Activated CD8-positive, alpha-beta memory T cell treated with anti-CD3 and anti-CD28 coated beads, Interleukin-2, amount 10 ng/mL, durations not matched to agents 7 days and 5 days (primary cell): ENCODE measurements around the gene WBP2NL. TPM values are rescaled to one million over a fixed set of nuclear protein-coding genes. Genes with fewer than 3 reads are reported as not detected.
"Not testable (repeated sequence)": the region's sequence is repeated elsewhere in the genome, so short reads cannot be mapped to it uniquely, and the experiment has no call there.

Experiments
- ATAC-seq: fragments of 150-1000 bp; cut with Tn5 transposase; one replicate; pipeline ENCODE4 v1.10.0; 2021; ENCODE audit warnings: moderate library complexity
- CTCF ChIA-PET: fragments of 350-600 bp; sonication (Branson Sonifier 250); formaldehyde crosslinking; loops from one replicate; lab custom pipeline; 2021; ENCODE audit warnings: antibody characterized with exemption; lab: Charles Lee
- DNase-seq: peaks from one replicate; pipeline ENCODE4 v3.0.0-alpha.2; 2020
- H3K27ac Mint-ChIP-seq: one replicate; pipeline ENCODE4 v1.8.0; 2021; ENCODE audit warnings: mild to moderate bottlenecking, mixed read lengths
- H3K27me3 Mint-ChIP-seq: one replicate; pipeline ENCODE4 v1.8.0; 2021; ENCODE audit warnings: mixed read lengths
- H3K36me3 Mint-ChIP-seq: one replicate; pipeline ENCODE4 v1.8.0; 2021; ENCODE audit warnings: mild to moderate bottlenecking, mixed read lengths
- H3K4me1 Mint-ChIP-seq: one replicate; pipeline ENCODE4 v1.8.0; 2021; ENCODE audit warnings: mixed read lengths
- H3K4me3 Mint-ChIP-seq: one replicate; pipeline ENCODE4 v1.8.0; 2021; ENCODE audit warnings: mild to moderate bottlenecking, moderate library complexity, mixed read lengths
- H3K9me3 Mint-ChIP-seq: one replicate; pipeline ENCODE4 v1.8.0; 2022; ENCODE audit warnings: low read depth, mixed read lengths
- total RNA-seq, 2 experiments: library from RNA; stranded (reverse); gene quantifications; one replicate each; pipeline ENCODE4 v1.2.3, GENCODE V29; 2021

WBP2NL gene, protein sequence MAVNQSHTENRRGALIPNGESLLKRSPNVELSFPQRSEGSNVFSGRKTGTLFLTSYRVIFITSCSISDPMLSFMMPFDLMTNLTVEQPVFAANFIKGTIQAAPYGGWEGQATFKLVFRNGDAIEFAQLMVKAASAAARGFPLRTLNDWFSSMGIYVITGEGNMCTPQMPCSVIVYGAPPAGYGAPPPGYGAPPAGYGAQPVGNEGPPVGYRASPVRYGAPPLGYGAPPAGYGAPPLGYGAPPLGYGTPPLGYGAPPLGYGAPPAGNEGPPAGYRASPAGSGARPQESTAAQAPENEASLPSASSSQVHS
- 1 to 10 TPM in 1 of 2 experiments, under 1 TPM in 1; 0.91 to 2.1 TPM for total RNA-seq

DNA sequence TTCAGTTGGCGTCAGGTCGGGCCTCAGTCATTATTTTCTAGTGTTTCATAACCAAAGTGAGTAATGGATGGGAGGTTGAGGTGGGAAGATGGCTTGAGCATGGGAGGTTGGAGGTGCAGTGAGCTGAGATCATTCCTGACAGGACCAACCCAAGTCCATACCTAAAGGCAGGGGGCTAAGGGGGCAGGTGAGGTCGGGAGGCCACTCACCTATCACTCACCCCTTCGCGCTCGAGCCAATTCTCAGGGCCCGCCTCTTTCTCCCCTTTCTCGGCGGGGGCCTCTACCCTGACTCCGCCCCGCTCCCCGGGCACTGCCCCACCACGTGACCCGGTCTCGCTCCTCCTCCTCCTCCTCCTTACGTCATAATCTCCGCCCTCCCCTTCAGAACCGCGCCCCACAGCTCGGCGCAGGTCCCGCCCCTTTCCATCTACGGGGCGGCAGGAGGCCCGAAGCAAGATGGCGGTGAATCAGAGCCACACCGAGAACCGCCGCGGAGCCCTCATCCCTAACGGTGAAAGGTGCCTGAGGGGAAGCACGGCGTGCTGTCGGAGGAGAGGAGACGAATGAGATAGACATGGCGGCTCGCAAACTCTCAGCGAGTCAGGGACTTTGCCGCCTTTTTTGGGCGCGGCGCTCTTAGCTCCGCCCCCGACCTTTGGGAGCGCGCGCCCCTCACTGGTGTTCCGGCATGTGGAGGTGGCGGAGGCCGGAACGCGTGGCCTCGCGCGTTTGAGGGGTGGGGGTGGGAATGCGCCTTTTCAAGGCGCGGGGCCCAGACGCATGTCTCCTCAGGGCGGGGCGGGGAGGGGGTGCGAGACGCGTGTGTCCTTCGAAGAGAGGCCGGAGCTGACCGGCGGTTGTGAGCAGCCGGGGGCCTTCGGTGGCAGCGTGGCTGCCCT, at the start of gene WBP2NL:
Gene WBP2NL (plus strand): TSS at position 428 of the 901 bp plus-strand sequence. CDS start 31 bp downstream, at position 459.
- Mint-ChIP-seq H3K36me3 (peaks cover 11% of the 10 kb centered on the region), H3K27me3 (no peaks in the 10 kb centered on the region), H3K27ac (peak within 1 kb of the TSS; percentile 91), H3K4me3 (peak within 1 kb of the TSS; percentile 79), H3K9me3 (peaks cover 5% of the 10 kb centered on the region), H3K4me1 (peaks cover 35% of the 10 kb centered on the region)
- peak; percentile 93 for DNase-seq
- peak; percentile 94 for ATAC-seq
- CTCF ChIA-PET, result interaction anchor here (0.8 kb wide), 2 partner anchors 77 to 92 kb away, joined by 3 read pairs; partner anchors contain the start of gene NDUFA6

- not testable (repeated sequence) for H3K9me3 Mint-ChIP-seq, H3K4me3 Mint-ChIP-seq, DNase-seq, ATAC-seq, H3K27ac Mint-ChIP-seq, H3K27me3 Mint-ChIP-seq
- Mint-ChIP-seq H3K4me1 (peaks cover 29% of the 10 kb centered on the region), H3K36me3 (peaks cover 18% of the 10 kb centered on the region)
- CTCF ChIA-PET, result interaction anchor here (1.2 to 2.9 kb wide), 5 partner anchors 9 to 495 kb away, joined by 3 to 12 read pairs (median 4); no protein-coding TSS in a partner anchor
Observed at GRCh38 chr22:41948928-41949296, 49.7 kb upstream of the WBP2NL start.

- H3K4me3 Mint-ChIP-seq, result no peak overlapping the region
- no peak for ATAC-seq
- peak overlapping the region; percentile 8 for H3K27ac Mint-ChIP-seq
- no peak for DNase-seq
- H3K9me3 Mint-ChIP-seq, result no peaks in the 10 kb centered on the region
- H3K4me1 Mint-ChIP-seq, result peaks cover 26% of the 10 kb centered on the region
- H3K27me3 Mint-ChIP-seq, result no peaks in the 10 kb centered on the region
- CTCF ChIA-PET, result interaction anchor here (0.8 to 1.9 kb wide), 8 partner anchors 9 to 253 kb away, joined by 3 to 8 read pairs (median 4); no protein-coding TSS in a partner anchor
- H3K36me3 Mint-ChIP-seq, result peaks cover 15% of the 10 kb centered on the region
Observed at GRCh38 chr22:41949297-41949965, 49.2 kb upstream of the WBP2NL start.

DNA sequence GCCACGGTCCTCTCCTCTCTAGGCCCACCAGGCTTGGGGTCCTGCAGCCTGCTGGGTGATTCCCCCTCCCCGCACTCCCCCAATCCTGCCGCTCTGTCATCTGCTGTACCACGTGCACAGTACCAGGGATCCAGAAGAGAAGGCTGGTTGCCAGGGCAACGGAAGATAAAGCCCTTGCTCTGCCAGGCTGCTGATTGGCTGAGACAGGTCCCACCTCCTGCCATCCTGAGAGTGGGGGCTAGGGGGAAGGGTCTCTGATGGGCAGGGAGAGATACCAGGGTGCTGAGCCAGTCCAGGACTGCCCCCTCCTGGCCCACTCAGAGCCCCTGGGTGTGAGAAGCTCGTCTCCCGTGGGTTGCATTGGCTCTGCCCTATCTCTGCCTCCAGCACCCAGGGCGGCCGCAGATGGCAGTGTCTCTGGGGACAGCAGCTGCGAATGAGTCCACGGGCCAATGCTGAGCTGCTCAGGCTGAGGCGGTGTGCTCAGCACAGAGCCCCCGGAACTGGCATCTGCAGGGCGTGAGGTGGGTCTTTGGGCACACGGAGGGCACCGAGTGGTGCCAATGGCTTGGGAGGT, 46.6 kb upstream of the WBP2NL start, which contains the start of gene SMIM45:
Gene SMIM45 (plus strand): TSS at position 253 of the 577 bp plus-strand sequence.
- no peak for DNase-seq
- Mint-ChIP-seq H3K27ac (no peak within 1 kb of the TSS), H3K4me3 (no peak within 1 kb of the TSS), H3K9me3 (no peaks in the 10 kb centered on the region), H3K36me3 (no peaks in the 10 kb centered on the region), H3K4me1 (peaks cover 16% of the 10 kb centered on the region), H3K27me3 (no peaks in the 10 kb centered on the region)
- ATAC-seq, result no peak
- CTCF ChIA-PET, result interaction anchor here (1.0 to 1.2 kb wide), 2 partner anchors 8 to 255 kb away, joined by 3 read pairs; no protein-coding TSS in a partner anchor

DNA sequence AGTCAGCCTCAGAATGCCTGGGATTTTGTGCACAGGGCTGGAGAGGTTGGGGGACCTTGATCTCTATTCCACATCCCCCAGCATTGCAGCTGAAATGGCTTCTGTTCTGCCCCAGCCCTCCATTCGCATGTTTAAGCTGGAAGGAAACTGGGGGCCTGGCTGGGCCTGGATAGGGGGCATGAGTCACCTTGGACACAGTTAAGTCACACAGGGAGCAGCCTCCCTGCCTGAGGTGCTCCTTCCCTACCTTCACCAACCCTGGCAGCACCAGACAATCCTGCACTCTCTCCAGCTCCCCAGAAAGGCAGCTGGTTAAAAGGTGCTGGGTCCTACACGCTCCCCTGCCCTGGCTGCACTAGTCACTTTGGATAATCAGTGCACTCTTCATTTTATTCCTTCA, 45.9 kb upstream of the WBP2NL start:
- Mint-ChIP-seq H3K4me1 (peaks cover 15% of the 10 kb centered on the region), H3K36me3 (no peaks in the 10 kb centered on the region), H3K27me3 (no peaks in the 10 kb centered on the region), H3K27ac (no peak overlapping the region), H3K4me3 (no peak overlapping the region), H3K9me3 (no peaks in the 10 kb centered on the region)
- ATAC-seq (no peak), DNase-seq (no peak)
- CTCF ChIA-PET, result interaction anchor here (1.5 kb wide), 1 partner anchor 90 kb away, joined by 3 read pairs; no protein-coding TSS in a partner anchor

DNA sequence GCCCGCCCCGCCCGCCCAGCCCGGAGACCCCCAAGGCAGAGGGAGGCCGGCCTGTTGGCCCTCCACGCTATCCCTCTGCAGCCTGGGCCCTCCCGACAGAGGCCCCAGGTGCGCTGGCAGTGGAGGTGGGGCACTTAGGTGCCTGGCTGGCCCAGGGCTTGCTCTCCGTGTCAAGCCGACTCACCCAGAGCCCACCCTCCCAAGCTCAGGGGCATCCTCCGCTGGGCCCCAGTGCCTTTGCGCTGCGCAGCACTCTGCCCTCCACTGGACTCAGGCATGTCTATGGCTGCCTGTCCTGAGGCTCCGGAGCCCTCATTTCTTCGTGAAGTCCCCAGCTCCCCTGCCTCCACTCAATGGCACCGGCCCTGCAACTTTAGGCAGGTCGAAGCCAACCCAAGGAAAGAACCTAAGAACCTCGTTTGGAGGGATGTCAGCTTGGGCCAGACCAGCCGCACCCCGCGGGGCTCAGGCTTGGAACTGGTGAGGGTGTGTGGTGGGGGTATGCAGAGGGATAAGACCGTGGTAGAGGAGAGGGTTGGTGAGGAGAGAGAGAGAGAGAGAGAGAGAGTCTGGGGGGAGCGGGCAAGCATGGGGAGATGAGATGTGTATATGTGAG, 40.5 kb upstream of the WBP2NL start:
- no peak for ATAC-seq
- CTCF ChIA-PET, result interaction anchor here (0.7 to 2.2 kb wide), 4 partner anchors 9 to 1096 kb away, joined by 3 to 9 read pairs (median 4); partner anchors contain the start of gene DNAJB7
- Mint-ChIP-seq H3K27ac (no peak overlapping the region), H3K4me1 (peaks cover 4% of the 10 kb centered on the region), H3K36me3 (no peaks in the 10 kb centered on the region), H3K27me3 (no peaks in the 10 kb centered on the region), H3K4me3 (no peak overlapping the region), H3K9me3 (no peaks in the 10 kb centered on the region)
- no peak for DNase-seq

- CTCF ChIA-PET, result interaction anchor here (0.9 to 4.4 kb wide), 5 partner anchors 22 to 480 kb away, joined by 5 to 33 read pairs (median 6); partner anchors contain the start of gene NDUFA6
- no peak overlapping the region for H3K27ac Mint-ChIP-seq
- no peak overlapping the region for H3K4me3 Mint-ChIP-seq
- peaks cover 3% of the 10 kb centered on the region for H3K4me1 Mint-ChIP-seq
- no peaks in the 10 kb centered on the region for H3K36me3 Mint-ChIP-seq
- no peak for ATAC-seq
- H3K9me3 Mint-ChIP-seq, result no peaks in the 10 kb centered on the region
- no peak for DNase-seq
- H3K27me3 Mint-ChIP-seq, result peaks cover 3% of the 10 kb centered on the region
Observed at GRCh38 chr22:41963453-41964111, 35.0 kb upstream of the WBP2NL start.

- no peaks in the 10 kb centered on the region for H3K36me3 Mint-ChIP-seq
- CTCF ChIA-PET, result interaction anchor here (0.9 to 4.4 kb wide), 5 partner anchors 23 to 480 kb away, joined by 5 to 33 read pairs (median 6); partner anchors contain the start of gene NDUFA6
- no peak overlapping the region for H3K27ac Mint-ChIP-seq
- peaks cover 3% of the 10 kb centered on the region for H3K4me1 Mint-ChIP-seq
- peaks cover 3% of the 10 kb centered on the region for H3K27me3 Mint-ChIP-seq
- H3K9me3 Mint-ChIP-seq, result no peaks in the 10 kb centered on the region
- ATAC-seq, result no peak
- DNase-seq, result no peak
- no peak overlapping the region for H3K4me3 Mint-ChIP-seq
Observed at GRCh38 chr22:41964112-41964491, 34.5 kb upstream of the WBP2NL start.

- CTCF ChIA-PET, result interaction anchor here (0.8 to 4.4 kb wide), 10 partner anchors 68 to 507 kb away, joined by 4 to 33 read pairs (median 6); partner anchors contain the start of genes NAGA and NDUFA6
- H3K9me3 Mint-ChIP-seq, result no peaks in the 10 kb centered on the region
- no peak overlapping the region for H3K4me3 Mint-ChIP-seq
- no peak overlapping the region for H3K27ac Mint-ChIP-seq
- no peak for ATAC-seq
- H3K4me1 Mint-ChIP-seq, result peaks cover 3% of the 10 kb centered on the region
- peaks cover 3% of the 10 kb centered on the region for H3K27me3 Mint-ChIP-seq
- no peak for DNase-seq
- no peaks in the 10 kb centered on the region for H3K36me3 Mint-ChIP-seq
Observed at GRCh38 chr22:41966225-41966606, 32.4 kb upstream of the WBP2NL start.

- peak; percentile 68 for DNase-seq
- Mint-ChIP-seq H3K4me3 (no peak overlapping the region), H3K36me3 (no peaks in the 10 kb centered on the region), H3K27me3 (peaks cover 3% of the 10 kb centered on the region), H3K27ac (no peak overlapping the region), H3K9me3 (no peaks in the 10 kb centered on the region), H3K4me1 (peaks cover 3% of the 10 kb centered on the region)
- CTCF ChIA-PET, result interaction anchor here (0.7 to 4.4 kb wide), 19 partner anchors 10 to 478 kb away, joined by 3 to 33 read pairs (median 4); partner anchors contain the start of genes NAGA, NDUFA6 and SMDT1
- ATAC-seq, result peak; percentile 81
Observed at GRCh38 chr22:41966607-41967240, 31.9 kb upstream of the WBP2NL start.

- Mint-ChIP-seq H3K27me3 (peaks cover 5% of the 10 kb centered on the region), H3K9me3 (no peaks in the 10 kb centered on the region), H3K36me3 (no peaks in the 10 kb centered on the region), H3K4me3 (no peak overlapping the region), H3K27ac (no peak overlapping the region), H3K4me1 (peaks cover 3% of the 10 kb centered on the region)
- ATAC-seq, result no peak
- CTCF ChIA-PET, result interaction anchor here (0.6 to 3.4 kb wide), 5 partner anchors 19 to 216 kb away, joined by 3 to 18 read pairs (median 3); partner anchors contain the start of gene SMDT1
- DNase-seq, result no peak
Observed at GRCh38 chr22:41968601-41969000, 30.0 kb upstream of the WBP2NL start.
